Measurements from ENCODE around the gene RWDD1.
"Not testable (repeated sequence)": the region's sequence is repeated elsewhere in the genome, so short reads cannot be mapped to it uniquely, and the experiment has no call there.

RWDD1 gene

GRCh38 chr6:116561377-116562018, 9.8 kb upstream of the RWDD1 start:
- DNase-seq: peak; percentile 60

DNA sequence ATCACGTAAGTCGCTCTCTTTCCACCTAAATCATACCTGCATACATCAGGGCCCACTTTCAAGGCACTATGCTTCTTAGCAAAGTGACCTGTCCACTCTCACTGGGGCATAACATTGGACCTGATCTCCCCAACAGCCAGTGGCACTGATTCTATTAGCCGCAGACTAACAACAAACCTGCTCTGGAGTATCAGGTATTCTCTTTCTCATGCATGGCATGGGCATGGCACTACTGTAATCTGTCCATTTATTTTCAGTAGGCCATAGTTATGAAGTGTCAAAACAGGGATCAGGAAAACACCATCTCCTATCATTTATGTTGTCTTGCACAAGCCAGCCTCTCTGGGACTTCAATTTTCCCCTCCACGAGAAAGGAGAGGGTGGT, 9.3 kb upstream of the RWDD1 start:
- no peak for DNase-seq

GRCh38 chr6:116562614-116563013, 8.7 kb upstream of the RWDD1 start:
- DNase-seq: no peak

DNA sequence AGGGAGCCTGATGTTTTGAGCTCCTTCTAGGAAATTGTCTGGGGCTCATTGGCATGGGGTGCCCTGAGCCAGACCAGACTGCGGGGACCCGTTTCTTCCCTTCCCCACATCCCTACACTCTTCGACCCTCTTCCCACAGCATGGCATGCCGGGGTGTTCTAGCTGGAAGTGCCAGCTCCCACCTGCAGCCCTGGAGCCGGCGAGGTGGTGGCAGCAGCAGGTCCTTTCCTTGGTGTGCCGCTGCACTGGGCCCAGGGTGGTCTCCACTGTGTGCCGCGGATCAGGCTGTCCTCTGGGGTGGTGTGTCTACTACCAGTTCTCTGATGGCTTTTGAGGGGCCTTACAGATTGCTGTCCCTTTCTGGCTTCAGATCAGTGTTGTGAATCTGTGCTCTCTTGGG, 7.5 kb upstream of the RWDD1 start:
- DNase-seq: no peak

GRCh38 chr6:116564311-116564710, 7.0 kb upstream of the RWDD1 start:
- no peak for DNase-seq

GRCh38 chr6:116564921-116565872, 6.1 kb upstream of the RWDD1 start:
- no peak for DNase-seq

DNA sequence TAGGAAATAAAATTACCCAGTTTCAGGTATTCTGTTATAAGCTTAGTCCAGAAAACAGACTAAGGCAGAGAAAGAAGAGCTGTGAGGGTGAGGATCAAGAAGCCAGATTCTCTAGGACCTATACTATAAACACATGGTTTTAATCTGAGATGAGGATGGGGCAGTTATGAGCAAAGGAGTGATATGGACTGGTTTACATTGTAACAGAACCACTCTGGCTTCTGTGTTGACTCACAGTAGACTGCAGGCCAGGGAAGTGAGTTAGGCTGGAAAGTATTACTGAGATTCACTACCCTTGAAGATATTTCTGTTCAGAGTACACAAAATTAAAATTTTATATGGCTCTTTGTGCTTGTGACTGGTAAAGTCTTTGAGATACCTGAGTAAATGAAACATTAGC, 3.2 kb upstream of the RWDD1 start:
- no peak for DNase-seq

DNA sequence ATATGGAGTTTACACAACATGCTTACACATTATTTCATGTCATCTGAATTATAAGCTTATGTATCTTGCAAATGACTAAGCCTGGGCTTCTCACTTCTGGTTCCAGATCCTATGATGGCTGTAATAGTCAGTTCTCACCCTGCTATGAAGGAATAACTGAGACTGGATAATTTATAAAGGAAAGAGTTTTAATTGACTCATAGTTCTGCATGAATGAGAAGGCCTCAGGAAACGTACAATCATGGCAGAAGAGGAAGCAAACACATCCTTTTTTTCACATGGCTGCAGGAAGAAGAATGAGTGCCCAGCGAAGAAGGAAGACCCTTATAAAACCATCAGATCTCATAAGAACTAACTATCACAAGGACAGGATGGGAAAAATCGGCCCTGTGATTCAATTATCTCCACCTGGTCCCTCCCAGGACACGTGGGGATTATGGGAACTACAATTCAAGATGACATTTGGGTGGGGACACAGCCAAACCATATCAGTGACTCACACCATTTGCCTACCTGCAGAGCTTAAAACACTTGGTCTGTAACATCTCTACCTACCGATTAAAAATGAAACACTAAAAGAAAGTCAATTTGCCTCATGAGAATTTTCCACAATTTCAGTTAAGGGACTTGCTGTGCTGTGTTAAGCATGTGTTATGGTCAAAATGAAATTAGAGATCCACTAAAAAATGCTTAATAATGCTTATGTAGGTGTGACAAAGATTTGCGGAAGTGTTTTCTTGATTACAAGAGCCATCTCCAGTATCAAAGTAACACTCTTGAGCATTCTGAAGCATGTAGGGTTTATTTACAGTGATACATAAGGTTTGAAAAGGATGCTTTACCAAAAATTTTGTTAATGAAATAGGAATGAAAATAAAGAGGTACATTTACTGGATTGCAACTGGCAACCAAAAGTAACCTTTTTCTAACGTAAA, 2.2 kb upstream of the RWDD1 start:
- DNase-seq: no peak

DNA sequence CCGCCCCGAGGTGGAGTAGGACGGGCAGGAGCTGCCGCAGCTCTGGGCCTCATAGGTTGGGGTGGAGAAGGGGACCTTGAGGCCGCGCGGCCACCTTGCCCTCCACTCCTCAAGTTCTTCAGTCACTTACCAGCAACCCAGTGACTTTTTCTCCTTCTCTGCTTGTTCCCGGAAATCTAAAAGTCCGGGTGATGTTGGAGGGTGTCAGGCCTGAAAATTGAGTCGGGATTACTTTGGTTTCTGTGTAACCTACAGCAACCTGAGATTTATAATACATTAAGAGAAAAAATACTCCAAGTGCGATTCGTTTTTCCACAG, 338 bp downstream of the RWDD1 start:
- DNase-seq: no peak

DNA sequence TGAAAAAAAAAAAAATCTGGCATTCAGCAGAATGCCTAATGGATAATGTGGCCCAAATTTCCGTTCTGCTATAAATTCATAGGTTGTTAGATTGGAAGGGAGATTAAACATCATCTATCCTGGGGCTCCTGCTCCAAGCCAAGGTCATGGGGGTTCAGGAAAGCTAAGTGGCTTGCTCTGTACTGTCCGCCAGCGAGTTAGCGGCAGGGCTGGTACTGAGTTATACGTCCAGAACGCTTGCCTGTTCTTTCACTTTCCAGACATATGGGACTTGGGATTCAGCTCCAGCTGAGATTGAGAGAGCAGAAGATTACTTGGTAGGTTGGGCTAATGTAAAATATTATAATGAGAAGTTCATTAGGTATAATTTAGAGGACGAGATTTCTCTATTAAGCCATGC, 858 bp downstream of the RWDD1 start:
- no peak for DNase-seq

- DNase-seq: no peak
Observed at GRCh38 chr6:116575227-116575626, 3.9 kb downstream of the RWDD1 start.

GRCh38 chr6:116577486-116577885, 6.2 kb downstream of the RWDD1 start:
- no peak for DNase-seq

GRCh38 chr6:116578335-116578734, 7.0 kb downstream of the RWDD1 start:
- no peak for DNase-seq

DNA sequence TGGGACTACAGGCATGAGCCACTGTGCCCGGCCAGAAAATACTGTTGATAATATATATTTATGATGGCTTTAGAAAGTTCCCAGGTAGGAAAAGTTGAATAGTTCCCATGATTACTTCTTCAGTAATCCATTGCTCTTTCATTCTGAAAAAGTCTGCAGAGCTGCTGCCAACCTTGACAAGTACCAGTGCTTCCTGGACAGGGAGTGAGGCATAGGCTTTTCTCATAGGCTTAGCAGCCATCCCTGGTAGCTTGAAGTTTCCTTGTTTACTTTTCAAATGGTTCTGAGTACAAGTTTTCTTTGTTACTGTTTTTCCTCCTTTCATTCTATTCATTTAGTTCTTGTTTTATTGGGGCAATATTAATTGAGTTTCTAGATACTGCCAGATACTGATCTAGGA, 7.8 kb downstream of the RWDD1 start:
- DNase-seq: no peak

- DNase-seq: no peak
Observed at GRCh38 chr6:116580198-116580597, 8.9 kb downstream of the RWDD1 start.

GRCh38 chr6:116586276-116586675, 15.0 kb downstream of the RWDD1 start:
- DNase-seq: no peak

DNA sequence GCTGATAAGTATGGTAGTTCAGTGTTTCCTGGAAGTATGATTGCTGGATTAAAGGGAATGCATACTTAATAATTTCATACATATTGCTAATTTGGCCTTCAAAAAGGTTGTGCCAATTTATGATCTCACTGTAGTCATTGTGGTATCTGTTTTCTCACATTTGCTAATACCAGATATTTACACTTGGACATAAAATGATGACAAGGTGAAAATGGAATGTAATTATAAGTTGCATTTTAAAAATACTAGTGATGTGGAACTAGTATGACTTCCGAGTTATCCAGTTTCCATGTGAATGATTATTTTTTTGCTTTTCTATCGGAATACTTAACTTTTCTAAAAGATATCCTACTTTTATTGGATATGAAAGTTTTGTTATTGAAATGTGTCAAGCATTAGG, 15.4 kb downstream of the RWDD1 start:
- no peak for DNase-seq

DNA sequence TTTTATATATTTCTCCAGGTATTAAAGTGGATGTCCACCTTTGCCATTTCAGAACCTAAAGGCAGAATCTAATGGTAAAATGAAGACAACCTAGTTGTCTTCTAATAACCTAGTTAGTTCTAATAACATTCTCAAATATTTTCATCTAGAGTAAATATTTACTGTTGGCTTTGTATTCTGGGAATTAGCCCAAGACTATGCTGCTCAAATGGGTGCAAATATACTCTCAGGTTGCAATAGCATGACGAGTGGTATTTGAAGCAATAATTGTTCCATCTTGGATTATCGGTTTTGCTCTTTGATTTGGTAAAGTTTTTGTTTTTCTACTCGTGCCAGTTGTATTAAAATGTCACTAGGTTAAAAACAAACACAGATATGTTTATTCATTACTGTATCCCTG, 23.9 kb downstream of the RWDD1 start:
- no peak for DNase-seq

DNA sequence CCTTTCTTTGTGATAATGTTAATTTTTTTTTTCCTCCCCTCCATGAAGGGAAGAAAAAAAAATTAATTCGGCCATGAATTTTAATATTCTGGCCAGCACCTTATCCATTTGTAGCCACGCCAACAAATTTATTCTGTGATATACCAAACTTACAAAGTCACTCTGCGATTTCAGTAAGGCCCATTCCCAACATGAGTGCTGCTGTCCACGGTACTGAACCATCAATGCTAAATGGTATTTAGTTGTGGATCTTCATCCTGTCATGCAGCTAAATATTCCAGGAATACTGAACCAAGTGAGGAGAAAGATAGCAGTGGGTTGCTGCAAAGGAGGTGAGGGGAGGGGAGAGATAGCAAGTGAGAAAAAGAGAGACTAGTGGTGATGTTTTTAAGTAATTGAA, 25.5 kb downstream of the RWDD1 start:
- no peak for DNase-seq

DNA sequence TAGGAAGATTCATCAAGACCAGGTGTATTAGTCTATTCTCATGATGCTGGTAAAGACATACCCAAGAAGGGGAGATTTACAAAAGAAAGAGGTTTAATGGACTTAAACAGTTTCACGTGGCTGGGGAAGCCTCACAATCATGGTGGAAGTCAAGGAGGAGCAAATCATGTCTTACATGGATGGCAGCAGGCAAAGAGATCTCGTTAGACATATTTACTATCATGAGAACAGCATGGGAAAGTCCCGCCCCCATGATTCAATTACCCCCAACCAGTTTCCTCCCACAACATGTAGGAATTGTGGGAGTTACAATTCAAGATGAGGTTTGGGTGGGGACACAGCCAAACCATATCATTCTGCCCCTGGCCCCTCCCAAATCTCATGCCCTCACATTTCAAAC, 32.6 kb downstream of the RWDD1 start:
- not testable (repeated sequence) for DNase-seq

GRCh38 chr6:116604868-116605267, 33.6 kb downstream of the RWDD1 start:
- not testable (repeated sequence) for DNase-seq

GRCh38 chr6:116605935-116606334, 34.6 kb downstream of the RWDD1 start:
- no peak for DNase-seq

GRCh38 chr6:116611056-116611455, 39.8 kb downstream of the RWDD1 start:
- DNase-seq: no peak
